HG03565 (cell line): Measurements from ENCODE around the gene MAGEB1.

Experiments used
- ATAC-seq: cut with Tn5 transposase; IDR thresholded peaks from one replicate; pipeline ENCODE4 v1.9.1; 2021; ENCODE audit warnings: mild to moderate bottlenecking, moderate library complexity; ENCODE audit not compliant: unreplicated experiment

The MAGEB1 gene

GRCh38 chrX:30246769-30247489 lies at the start of gene MAGEB1:
TSS of gene MAGEB1 (plus strand) at chrX:30247146. CDS start at chrX:30250494, 3,348 bp downstream.
- ATAC-seq = no peak

DNA sequence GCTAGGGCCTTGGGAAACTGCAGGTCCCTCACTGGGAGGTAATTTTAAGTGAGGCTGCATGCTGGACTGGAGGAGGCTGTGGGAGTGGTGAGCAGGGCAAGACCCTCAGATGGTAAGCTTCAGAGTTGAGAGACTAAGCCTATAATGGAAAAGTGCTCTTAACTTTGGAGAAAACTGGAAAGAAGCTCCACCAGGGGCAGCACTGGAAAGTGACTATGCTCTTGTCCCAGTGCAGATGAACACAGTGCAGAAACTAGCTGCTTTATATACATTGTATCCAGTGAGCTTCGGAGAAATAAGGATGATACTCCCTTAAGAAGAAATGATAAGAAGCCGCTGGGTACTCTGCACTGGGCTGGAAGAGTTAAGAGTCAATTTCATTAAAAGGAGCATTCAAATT lies 34.8 kb upstream of the MAGEB1 start:
- ATAC-seq = no peak

GRCh38 chrX:30215357-30215843 lies 31.5 kb upstream of the MAGEB1 start, which contains the start of gene MAGEB2:
TSS of gene MAGEB2 (plus strand) at chrX:30215563. CDS start at chrX:30218581, 3,018 bp downstream.
- no peak for ATAC-seq

- ATAC-seq = no peak
Measured at GRCh38 chrX:30217465-30217864, 29.5 kb upstream of the MAGEB1 start.

DNA sequence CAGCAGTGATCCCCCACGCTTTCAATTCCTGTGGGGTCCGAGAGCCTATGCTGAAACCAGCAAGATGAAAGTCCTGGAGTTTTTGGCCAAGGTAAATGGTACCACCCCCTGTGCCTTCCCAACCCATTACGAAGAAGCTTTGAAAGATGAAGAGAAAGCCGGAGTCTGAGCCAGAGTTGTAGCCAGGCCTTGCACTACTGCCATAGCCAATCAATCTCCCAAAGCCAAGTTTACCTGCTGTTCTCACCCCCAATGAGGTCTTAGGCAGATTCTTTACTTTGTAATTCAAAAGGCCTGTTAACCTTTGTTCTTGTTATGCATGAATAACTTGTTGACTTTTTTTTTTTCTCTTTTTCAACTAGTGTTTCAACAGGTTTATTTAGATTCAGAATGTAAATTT lies 27.6 kb upstream of the MAGEB1 start:
- ATAC-seq = no peak

DNA sequence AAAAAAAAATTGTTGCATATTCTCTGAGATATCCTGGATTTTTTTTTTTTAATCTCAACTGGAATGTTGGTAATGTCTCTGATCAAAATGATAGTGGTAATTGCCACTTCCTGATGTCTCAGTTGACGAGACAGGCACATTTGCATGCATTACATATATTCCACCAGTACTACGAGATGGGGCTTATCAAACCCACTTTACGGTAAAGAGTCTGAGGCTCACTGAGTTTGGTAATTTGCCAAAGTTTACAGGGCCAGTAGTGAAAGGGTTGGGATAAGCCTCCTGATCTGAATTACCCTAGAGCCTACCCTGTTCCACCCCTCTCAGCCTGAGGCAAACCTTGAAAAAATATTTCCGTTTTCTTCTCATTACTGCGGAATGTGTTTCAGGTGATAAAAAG lies 26.3 kb upstream of the MAGEB1 start:
- no peak for ATAC-seq

GRCh38 chrX:30224536-30224935 lies 22.4 kb upstream of the MAGEB1 start:
- no peak for ATAC-seq

DNA sequence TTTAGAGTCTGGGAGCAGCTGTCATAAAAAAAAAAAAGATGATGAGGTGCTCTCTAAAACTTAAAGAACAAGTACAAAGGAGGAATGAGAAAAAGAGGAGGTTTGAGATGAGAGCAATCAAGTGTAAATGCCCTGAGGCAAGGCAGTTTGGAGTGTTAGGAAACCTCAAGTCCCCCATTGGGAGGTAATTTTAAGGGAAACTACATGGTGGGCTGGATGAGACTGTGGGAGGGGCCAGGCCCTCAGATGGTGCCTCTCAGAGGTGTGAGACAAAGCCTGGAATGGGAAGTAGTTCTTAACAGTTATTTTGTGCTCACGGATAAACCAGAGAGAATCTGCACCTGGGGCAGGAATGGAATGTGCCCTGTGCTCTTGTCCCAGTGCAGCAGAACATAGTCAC lies 18.4 kb upstream of the MAGEB1 start:
- no peak for ATAC-seq

DNA sequence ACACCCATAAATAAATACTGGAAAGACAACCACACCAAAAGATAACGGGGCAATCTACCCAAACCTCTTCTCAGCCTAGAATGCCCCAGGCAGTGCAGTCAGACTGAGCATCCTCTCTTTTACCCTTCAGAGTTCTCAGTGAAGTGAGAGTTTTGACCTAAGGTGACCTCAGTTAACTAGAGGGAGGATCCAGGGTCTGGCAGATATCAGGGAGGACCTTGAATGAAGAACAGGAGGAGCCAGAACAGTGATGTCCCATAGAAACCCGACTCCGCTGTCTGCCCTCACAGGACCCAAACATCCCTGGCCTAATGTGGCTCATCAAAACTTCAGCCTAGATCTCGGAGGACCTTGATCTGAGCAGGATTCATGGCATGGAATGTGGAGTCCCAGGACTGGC lies 16.6 kb upstream of the MAGEB1 start, which contains the start of gene MAGEB3:
MAGEB3 (plus strand) TSS at position 263 of the 400 bp plus-strand sequence. CDS start 5,268 bp downstream, outside the sequence.
- no peak for ATAC-seq

GRCh38 chrX:30241724-30242415 lies 5.1 kb upstream of the MAGEB1 start, which contains the start of gene MAGEB4:
TSS of gene MAGEB4 (plus strand) at chrX:30242000. CDS start at chrX:30242136, 136 bp downstream.
- ATAC-seq = no peak

GRCh38 chrX:30248854-30249253 lies 1.9 kb downstream of the MAGEB1 start:
- ATAC-seq = peak; percentile 78

DNA sequence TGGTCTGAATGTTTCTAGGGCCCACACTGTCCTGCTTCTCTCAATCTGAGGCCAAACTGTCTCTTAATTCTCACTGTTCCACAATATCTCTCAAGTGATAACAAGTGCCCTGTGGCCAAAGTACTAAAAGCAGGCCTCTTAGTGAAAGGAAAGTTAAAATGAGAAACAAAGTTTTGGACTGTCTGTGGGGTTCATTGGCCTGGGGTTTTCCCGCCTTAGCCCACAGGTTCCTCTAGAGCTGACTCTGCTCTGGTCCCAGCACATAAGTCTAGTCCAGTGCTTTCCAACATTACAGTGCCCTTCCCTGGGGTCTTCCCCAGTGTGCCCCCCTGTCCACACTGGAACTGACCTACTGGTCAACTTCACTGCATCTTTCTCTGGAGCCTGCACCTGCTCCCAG lies 6.3 kb downstream of the MAGEB1 start:
- ATAC-seq = peak; percentile 68

DNA sequence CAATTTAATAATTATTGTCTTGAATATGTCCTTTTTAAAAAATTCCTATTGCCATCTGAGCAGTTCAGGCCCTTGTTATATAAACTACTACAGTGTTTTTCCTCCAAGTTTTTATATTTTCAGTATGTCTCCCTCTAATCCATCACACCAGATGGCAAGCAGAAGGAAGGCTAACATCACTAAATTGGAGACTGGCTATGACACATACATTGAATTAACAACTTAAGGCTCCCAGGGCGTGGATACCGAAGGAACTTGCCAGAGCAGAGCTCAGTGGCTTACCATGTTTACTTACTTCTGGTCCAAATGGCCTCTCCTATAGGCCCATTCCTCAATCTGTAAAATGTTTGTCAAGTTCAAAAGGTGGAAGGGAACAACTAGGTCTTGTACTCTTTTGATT lies 13.0 kb downstream of the MAGEB1 start:
- no peak for ATAC-seq

GRCh38 chrX:30261012-30261411 lies 14.1 kb downstream of the MAGEB1 start:
- ATAC-seq = no peak

GRCh38 chrX:30262763-30263162 lies 15.8 kb downstream of the MAGEB1 start:
- no peak for ATAC-seq

- ATAC-seq = no peak
Measured at GRCh38 chrX:30270639-30271038, 23.7 kb downstream of the MAGEB1 start.

DNA sequence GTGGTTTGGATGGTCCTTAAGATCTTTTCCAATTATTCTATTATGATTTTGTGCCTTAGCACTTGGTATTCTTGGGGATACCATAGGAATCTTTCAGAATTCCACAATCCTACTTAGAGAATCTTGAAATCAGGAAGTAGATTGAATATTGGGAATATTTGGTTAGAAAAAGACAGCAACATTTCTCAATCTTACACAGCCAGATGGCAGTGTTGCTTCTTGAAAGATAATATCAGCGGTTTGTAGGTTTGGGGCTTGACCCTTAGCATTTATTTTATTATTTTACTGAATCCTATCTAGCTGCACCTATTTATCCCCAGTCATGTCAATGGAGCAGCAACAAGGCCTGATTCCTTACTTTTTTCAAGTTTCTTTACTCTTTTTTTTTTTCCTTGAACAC lies 28.6 kb downstream of the MAGEB1 start:
- ATAC-seq = no peak

- no peak for ATAC-seq
Measured at GRCh38 chrX:30278365-30278764, 31.4 kb downstream of the MAGEB1 start.

- no peak for ATAC-seq
Measured at GRCh38 chrX:30280428-30280827, 33.5 kb downstream of the MAGEB1 start.

DNA sequence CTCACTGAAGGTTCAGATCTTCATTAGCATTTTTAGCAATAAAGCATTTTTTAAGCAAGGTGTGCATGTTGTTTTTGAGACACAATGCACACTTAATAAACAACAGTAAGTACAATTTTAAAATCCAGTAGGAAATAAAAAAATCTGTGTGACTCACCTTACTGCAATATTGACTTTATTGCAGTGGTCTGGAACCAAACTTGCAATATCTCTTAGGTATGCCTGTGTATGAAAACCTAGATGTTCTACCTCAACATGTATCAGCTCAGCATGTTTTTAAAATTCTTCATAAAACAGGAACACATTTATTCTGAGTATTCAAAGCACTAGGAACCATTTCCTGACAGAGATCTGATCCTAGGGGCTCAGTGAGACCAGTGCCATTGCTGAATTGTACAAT lies 35.6 kb downstream of the MAGEB1 start:
- no peak for ATAC-seq

- no peak for ATAC-seq
Measured at GRCh38 chrX:30283456-30284200, 36.7 kb downstream of the MAGEB1 start.
